ENCODE data around the gene GPD1L.

DNA sequence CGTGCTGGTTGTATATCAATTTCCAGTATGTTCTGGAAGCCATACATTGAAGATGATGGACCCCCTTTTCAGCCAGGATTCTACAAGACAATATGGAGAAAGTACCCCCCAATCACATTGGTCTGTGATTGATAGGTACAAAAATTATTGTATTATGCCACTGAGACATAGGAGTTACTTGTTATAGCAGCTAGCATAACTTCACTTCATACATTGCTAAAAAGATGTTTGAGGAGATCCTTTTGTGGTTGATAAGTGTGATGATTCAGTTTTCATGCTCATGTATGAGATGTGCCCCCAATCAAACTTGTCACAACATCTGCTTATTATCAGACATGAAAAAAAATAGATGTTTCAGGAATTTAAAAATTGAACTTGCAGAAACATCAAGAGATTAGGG lies 66.0 kb downstream of the GPD1L start:
- TF ChIP-seq CTCF (IDR thresholded peaks at IDR 0.05; ENCODE audit: insufficient read depth, low read length, poor library complexity, severe bottlenecking) (no peak), EZH2phosphoT487 (conservative IDR thresholded peaks at IDR 0.05; ENCODE audit: low read length) (no peak)
